HG03139 (cell line): ENCODE results near the gene SPANXA2.
"Not testable (repeated sequence)": the region's sequence is repeated elsewhere in the genome, so short reads cannot be mapped to it uniquely, and the experiment has no call there.

Experiments
- ATAC-seq: cut with Tn5 transposase; IDR thresholded peaks from one replicate; pipeline ENCODE4 v1.9.1; 2021; ENCODE audit not compliant: unreplicated experiment

The SPANXA2 gene, protein sequence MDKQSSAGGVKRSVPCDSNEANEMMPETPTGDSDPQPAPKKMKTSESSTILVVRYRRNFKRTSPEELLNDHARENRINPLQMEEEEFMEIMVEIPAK

GRCh38 chrX:141589408-141589807 is at the start of gene SPANXA2:
SPANXA2 (plus strand) TSS chrX:141589708; CDS start chrX:141589768, 60 bp downstream.
- ATAC-seq, result not testable (repeated sequence)

DNA sequence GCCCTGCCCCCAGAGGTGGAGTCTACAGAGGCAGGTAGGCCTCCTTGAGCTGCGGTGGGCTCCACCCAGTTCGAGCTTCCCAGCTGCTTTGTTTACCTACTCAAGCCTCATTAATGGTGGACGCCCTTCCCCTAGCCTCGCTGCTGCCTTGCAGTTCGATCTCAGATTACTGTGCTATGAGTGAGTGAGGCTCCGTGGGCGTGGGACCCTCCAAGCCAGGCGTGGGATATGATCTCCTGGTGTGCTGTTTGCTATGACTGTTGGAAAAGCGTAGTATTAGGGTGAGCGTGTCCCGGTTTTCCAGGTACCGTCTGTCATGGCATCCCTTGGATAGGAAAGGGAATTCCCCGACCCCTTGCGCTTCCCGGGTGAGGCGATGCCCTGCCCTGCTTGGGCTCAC is 47.0 kb upstream of the SPANXA2 start:
- not testable (repeated sequence) for ATAC-seq

DNA sequence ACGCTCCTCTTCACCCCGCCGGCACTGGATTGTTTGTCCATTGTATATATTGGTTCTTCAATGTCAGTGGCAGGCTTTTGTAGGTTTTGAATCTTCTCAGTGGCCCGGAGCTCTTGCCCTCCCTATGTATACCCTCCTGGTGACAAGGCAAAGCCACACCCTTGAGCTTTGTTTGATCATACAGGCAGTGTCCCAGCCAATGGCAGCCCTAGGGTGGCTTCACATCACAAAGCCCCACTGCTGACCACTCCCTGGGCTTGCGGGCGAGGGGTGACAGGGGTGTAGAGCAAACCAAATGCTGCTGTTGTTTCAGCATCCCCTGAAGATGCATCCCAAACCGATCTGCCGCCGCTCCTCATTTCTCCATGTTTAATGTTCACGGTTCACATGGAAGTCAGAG is 4.9 kb upstream of the SPANXA2 start, which contains the start of gene SPANXA1:
Gene SPANXA1, minus strand, starts transcription at position 101 of the 400 bp plus-strand sequence. Its CDS starts 60 bp downstream, at position 41.
- ATAC-seq, result not testable (repeated sequence)

DNA sequence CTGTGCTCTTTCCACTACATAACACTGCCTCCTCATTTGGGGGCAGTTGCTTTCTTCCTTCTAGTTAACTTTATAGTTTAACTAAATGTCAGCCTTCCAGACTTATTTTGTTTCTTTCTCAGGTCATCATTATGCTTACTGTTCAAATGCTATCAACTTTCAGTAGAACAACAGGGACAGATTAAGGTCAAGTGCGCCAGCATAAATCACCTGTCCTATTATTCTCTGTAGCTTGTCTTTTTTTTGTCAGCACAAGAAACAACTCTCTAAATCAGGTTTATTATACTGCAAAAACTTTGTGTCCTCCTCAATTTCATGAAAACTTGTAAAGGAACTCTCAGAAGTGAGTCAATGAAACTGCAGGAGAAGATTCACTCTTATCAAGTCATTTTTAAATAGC is 19.6 kb downstream of the SPANXA2 start:
- no peak for ATAC-seq

DNA sequence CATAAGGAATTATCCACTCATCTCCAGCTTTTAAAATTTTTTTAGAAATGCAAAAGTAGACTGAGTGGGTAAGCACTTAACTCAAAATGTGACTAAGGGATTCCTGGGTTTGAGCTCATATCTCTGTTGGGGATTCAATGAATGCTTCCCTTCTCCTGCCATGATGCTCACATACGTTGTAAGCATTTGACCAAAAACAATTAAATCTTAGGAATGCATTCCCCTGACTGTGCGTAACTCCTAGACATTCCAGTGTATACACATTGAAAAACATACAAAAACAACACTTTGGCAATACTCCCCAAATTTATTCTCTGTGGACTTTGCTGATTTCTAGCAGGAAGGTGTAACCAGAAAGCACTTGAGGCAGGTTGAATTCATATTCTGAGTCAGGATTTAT is 29.8 kb downstream of the SPANXA2 start:
- no peak for ATAC-seq

- no peak for ATAC-seq
Observed at GRCh38 chrX:141632124-141632523, 42.6 kb downstream of the SPANXA2 start.

- ATAC-seq, result no peak
Observed at GRCh38 chrX:141638550-141638949, 49.0 kb downstream of the SPANXA2 start.
